K562 (cell line): ENCODE data around the gene NES. TPM values are rescaled to one million over a fixed set of nuclear protein-coding genes. Genes with fewer than 3 reads are reported as not detected.

Experiments used
- HDAC1 ChIP-seq, 2 experiments: fragments of 450-650 bp; IDR thresholded peaks; 2 replicates each; pipeline ENCODE4 v1.6.1; 2016 to 2017; ENCODE audit warnings: inconsistent platforms in 1 of 2, mild to moderate bottlenecking in 1 of 2, moderate library complexity in 1 of 2
- HNRNPH1 ChIP-seq: fragments of 200-400 bp; formaldehyde crosslinking; optimal IDR thresholded peaks from 2 replicates; pipeline ENCODE3; 2017; ENCODE audit warnings: low read depth, mild to moderate bottlenecking, low read length, moderate library complexity
- KLF13 ChIP-seq: fragments of 450-650 bp; IDR thresholded peaks from 2 replicates; pipeline ENCODE4 v1.6.1; 2016; ENCODE audit warnings: missing genetic modification characterization, low read depth, mild to moderate bottlenecking, missing compliant biosample characterization, moderate library complexity, borderline replicate concordance
- MAZ ChIP-seq, 2 experiments: fragments of 450-650 bp in 1 of 2; sonication (generic) in 1 of 2; formaldehyde crosslinking; IDR thresholded peaks in 1 of 2; conservative IDR thresholded peaks in 1 of 2; 2 replicates each; pipeline versions ENCODE4 v1.4.0 to v1.5.0; 2020; ENCODE audit warnings: mild to moderate bottlenecking in 1 of 2, missing genetic modification reagents in 1 of 2
- MEIS2 ChIP-seq: fragments of 450-650 bp; IDR thresholded peaks from 2 replicates; pipeline ENCODE4 v1.6.1; 2014; ENCODE audit warnings: mild to moderate bottlenecking; ENCODE audit not compliant: partially characterized antibody
- NFRKB ChIP-seq: fragments of 450-650 bp; IDR thresholded peaks from 2 replicates; pipeline ENCODE4 v1.6.1; 2016; ENCODE audit warnings: low read depth
- RBBP5 ChIP-seq: fragments of 200-600 bp; sonication (generic); IDR thresholded peaks from 2 replicates; pipeline ENCODE4 v1.6.1; 2012; ENCODE audit warnings: borderline replicate concordance, mild to moderate bottlenecking, low read length, control low read depth, inconsistent platforms; ENCODE audit not compliant: insufficient read depth, poor library complexity, severe bottlenecking
- TAF7 ChIP-seq: fragments of 450-650 bp; IDR thresholded peaks from 2 replicates; pipeline ENCODE4 v1.6.1; 2016; ENCODE audit warnings: missing genetic modification characterization, missing compliant biosample characterization
- ZNF583 ChIP-seq: fragments of 250-450 bp; sonication (Bioruptor Pico); IDR thresholded peaks from 2 replicates; pipeline ENCODE4 v1.4.0; 2020
- polyA plus RNA-seq, 8 experiments: library from polyadenylated mRNA; depleted of rRNA in 4 of 8; stranded (reverse) in 5 of 8; unstranded in 3 of 8; fragments of >200 nt; fragmentation: Nextera tagmentation in 2 of 8; fragmentation: Illumina TruSeq in 1 of 8; extraction: Ambion mirVana in 2 of 8; extraction: Trizol in 1 of 8; gene quantifications; 2 replicates each; pipeline versions ENCODE4 v1.2.1 to v1.2.3, GENCODE V29; 2011 to 2014; ENCODE audit warnings: inconsistent platforms in 1 of 8, missing spikeins in 1 of 8
- total RNA-seq, 7 experiments: library from RNA; depleted of rRNA in 6 of 7; stranded (reverse); fragments of >200 nt in 6 of 7; fragmentation: Illumina TruSeq in 2 of 7; extraction: Trizol in 2 of 7; gene quantifications; 2 replicates each; pipeline versions ENCODE4 v1.2.1 to v1.2.3, GENCODE V29; 2011 to 2021; ENCODE audit warnings: low replicate concordance in 1 of 7
- TF ChIP-seq, protein P1 (sequence below), 2 experiments: fragments of 450-650 bp in 1 of 2; sonication (generic) in 1 of 2; formaldehyde crosslinking in 1 of 2; IDR thresholded peaks; 2 replicates each; pipeline versions ENCODE4 v1.7.1 to v1.9.0; 2016 to 2022; ENCODE audit warnings: inconsistent platforms in 1 of 2, mild to moderate bottlenecking in 1 of 2, missing genetic modification reagents in 1 of 2
- TF ChIP-seq, protein P2 (sequence below): fragments of 450-650 bp; IDR thresholded peaks from 2 replicates; pipeline ENCODE4 v1.6.1; 2018; ENCODE audit not compliant: partially characterized antibody

NES gene
- total and polyA plus RNA-seq, 9 of the 15 experiments (the other 6 are each of a cell fraction or from before 2014, with no cell fraction given): 0.10 to 8.6 (median 4.2) TPM

DNA sequence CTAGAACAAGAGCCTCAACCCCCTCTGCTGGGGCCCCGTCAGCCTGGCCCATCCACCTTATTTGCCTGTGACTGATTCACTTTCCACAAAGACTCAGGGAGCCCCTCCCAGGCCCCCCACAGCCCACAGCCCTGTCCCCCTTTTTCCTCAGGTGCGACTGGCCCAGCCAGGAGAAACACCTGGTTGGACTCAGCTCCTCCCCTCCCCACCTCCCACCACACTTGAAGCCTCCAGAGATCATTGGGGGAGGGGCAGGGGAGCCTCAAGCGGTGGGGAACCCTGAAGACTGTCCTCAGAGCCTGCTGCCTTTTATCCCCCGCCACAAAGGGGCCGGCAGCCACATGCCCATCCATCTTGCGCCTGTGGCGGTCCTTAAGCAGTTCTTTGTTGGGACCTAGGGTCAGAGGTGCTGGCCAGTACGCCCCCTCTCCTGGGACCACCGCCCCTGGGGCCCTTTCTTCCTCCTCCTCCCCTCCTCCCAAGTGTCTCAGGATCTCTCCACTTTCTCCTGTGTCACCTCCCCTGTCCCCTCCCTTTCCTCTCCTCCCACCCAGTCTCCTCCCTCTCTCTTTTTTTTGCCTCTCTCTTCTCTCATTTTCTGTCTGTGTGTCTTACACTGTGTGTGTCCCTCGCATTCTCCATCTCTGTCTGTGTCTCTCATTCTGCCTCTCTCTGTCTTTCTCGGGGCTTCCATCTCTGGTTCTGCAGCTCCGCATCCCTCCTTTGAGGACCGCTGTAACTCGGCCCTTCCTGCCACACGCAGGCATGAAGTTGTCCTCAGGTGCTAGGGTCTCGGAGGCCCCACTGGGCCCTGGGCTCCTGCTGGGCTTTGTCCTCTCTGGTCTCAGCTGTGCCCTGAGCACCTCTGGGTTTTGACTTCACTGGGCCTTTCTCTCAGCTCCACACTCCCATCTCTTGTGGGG is 16.0 kb upstream of the NES start (continued):
- TF ChIP-seq, protein P1, sequence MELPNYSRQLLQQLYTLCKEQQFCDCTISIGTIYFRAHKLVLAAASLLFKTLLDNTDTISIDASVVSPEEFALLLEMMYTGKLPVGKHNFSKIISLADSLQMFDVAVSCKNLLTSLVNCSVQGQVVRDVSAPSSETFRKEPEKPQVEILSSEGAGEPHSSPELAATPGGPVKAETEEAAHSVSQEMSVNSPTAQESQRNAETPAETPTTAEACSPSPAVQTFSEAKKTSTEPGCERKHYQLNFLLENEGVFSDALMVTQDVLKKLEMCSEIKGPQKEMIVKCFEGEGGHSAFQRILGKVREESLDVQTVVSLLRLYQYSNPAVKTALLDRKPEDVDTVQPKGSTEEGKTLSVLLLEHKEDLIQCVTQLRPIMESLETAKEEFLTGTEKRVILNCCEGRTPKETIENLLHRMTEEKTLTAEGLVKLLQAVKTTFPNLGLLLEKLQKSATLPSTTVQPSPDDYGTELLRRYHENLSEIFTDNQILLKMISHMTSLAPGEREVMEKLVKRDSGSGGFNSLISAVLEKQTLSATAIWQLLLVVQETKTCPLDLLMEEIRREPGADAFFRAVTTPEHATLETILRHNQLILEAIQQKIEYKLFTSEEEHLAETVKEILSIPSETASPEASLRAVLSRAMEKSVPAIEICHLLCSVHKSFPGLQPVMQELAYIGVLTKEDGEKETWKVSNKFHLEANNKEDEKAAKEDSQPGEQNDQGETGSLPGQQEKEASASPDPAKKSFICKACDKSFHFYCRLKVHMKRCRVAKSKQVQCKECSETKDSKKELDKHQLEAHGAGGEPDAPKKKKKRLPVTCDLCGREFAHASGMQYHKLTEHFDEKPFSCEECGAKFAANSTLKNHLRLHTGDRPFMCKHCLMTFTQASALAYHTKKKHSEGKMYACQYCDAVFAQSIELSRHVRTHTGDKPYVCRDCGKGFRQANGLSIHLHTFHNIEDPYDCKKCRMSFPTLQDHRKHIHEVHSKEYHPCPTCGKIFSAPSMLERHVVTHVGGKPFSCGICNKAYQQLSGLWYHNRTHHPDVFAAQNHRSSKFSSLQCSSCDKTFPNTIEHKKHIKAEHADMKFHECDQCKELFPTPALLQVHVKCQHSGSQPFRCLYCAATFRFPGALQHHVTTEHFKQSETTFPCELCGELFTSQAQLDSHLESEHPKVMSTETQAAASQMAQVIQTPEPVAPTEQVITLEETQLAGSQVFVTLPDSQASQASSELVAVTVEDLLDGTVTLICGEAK (IDR thresholded peaks at IDR 0.05): peak; percentile 56; the same call in 1 of the 2 replicates
- TF ChIP-seq, protein P1 (CRISPR knock-in tag; IDR thresholded peaks at IDR 0.05): no peak
- TF ChIP-seq KLF13 (no peak), RBBP5 (peak; percentile 74), HDAC1 (IDR thresholded peaks at IDR 0.05) (peak in 1 of 2 experiments; percentile 75; a peak in 1 of 4 replicates), TAF7 (no peak), HNRNPH1 (no peak), MAZ (CRISPR knock-in tag; conservative IDR thresholded peaks at IDR 0.05 in 1 of 2, IDR thresholded peaks at IDR 0.05 in 1 of 2) (peak in 1 of 2 experiments; percentile 37; a peak in 1 of 4 replicates), NFRKB (peak; percentile 71), ZNF583 (CRISPR knock-in tag) (no peak), MEIS2 (no peak)
- TF ChIP-seq, protein P2, sequence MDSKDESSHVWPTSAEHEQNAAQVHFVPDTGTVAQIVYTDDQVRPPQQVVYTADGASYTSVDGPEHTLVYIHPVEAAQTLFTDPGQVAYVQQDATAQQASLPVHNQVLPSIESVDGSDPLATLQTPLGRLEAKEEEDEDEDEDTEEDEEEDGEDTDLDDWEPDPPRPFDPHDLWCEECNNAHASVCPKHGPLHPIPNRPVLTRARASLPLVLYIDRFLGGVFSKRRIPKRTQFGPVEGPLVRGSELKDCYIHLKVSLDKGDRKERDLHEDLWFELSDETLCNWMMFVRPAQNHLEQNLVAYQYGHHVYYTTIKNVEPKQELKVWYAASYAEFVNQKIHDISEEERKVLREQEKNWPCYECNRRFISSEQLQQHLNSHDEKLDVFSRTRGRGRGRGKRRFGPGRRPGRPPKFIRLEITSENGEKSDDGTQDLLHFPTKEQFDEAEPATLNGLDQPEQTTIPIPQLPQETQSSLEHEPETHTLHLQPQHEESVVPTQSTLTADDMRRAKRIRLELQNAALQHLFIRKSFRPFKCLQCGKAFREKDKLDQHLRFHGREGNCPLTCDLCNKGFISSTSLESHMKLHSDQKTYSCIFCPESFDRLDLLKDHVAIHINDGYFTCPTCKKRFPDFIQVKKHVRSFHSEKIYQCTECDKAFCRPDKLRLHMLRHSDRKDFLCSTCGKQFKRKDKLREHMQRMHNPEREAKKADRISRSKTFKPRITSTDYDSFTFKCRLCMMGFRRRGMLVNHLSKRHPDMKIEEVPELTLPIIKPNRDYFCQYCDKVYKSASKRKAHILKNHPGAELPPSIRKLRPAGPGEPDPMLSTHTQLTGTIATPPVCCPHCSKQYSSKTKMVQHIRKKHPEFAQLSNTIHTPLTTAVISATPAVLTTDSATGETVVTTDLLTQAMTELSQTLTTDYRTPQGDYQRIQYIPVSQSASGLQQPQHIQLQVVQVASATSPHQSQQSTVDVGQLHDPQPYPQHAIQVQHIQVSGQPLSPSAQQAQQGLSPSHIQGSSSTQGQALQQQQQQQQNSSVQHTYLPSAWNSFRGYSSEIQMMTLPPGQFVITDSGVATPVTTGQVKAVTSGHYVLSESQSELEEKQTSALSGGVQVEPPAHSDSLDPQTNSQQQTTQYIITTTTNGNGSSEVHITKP: peak; percentile 82
